GM18498 (cell line): ENCODE results near the gene SLC10A7.
"Not testable (repeated sequence)": the region's sequence is repeated elsewhere in the genome, so short reads cannot be mapped to it uniquely, and the experiment has no call there.

Source experiments
- ATAC-seq: cut with Tn5 transposase; IDR thresholded peaks from one replicate; pipeline ENCODE4 v1.9.1; 2021; ENCODE audit warnings: mild to moderate bottlenecking, moderate library complexity; ENCODE audit not compliant: unreplicated experiment

SLC10A7 gene

GRCh38 chr4:146368209-146368608 is 153.5 kb downstream of the SLC10A7 start:
- no peak for ATAC-seq

GRCh38 chr4:146367347-146367746 is 154.4 kb downstream of the SLC10A7 start:
- ATAC-seq: no peak

- ATAC-seq: no peak
Observed at GRCh38 chr4:146359771-146360170, 162.0 kb downstream of the SLC10A7 start.

- ATAC-seq: not testable (repeated sequence)
Observed at GRCh38 chr4:146350114-146350513, 171.6 kb downstream of the SLC10A7 start.

- no peak for ATAC-seq
Observed at GRCh38 chr4:146349306-146349705, 172.4 kb downstream of the SLC10A7 start.

GRCh38 chr4:146347822-146348221 is 173.9 kb downstream of the SLC10A7 start:
- ATAC-seq: no peak

GRCh38 chr4:146346276-146346675 is 175.5 kb downstream of the SLC10A7 start:
- peak; percentile 44 for ATAC-seq

GRCh38 chr4:146343776-146344175 is 178.0 kb downstream of the SLC10A7 start:
- ATAC-seq: no peak

GRCh38 chr4:146343199-146343598 is 178.5 kb downstream of the SLC10A7 start:
- peak; percentile 81 for ATAC-seq

- ATAC-seq: no peak
Observed at GRCh38 chr4:146342600-146343192, 179.0 kb downstream of the SLC10A7 start.

- ATAC-seq: no peak
Observed at GRCh38 chr4:146340798-146341197, 180.9 kb downstream of the SLC10A7 start.

- no peak for ATAC-seq
Observed at GRCh38 chr4:146338512-146338911, 183.2 kb downstream of the SLC10A7 start.

GRCh38 chr4:146336410-146336807 is 185.3 kb downstream of the SLC10A7 start:
- no peak for ATAC-seq

GRCh38 chr4:146335763-146336409 is 185.9 kb downstream of the SLC10A7 start:
- no peak for ATAC-seq

- ATAC-seq: no peak
Observed at GRCh38 chr4:146334862-146335449, 186.8 kb downstream of the SLC10A7 start.

GRCh38 chr4:146333895-146334262 is 187.9 kb downstream of the SLC10A7 start:
- no peak for ATAC-seq

GRCh38 chr4:146333187-146333894 is 188.4 kb downstream of the SLC10A7 start:
- ATAC-seq: peak; percentile 92

- no peak for ATAC-seq
Observed at GRCh38 chr4:146330392-146330791, 191.3 kb downstream of the SLC10A7 start.

- ATAC-seq: no peak
Observed at GRCh38 chr4:146329050-146329716, 192.6 kb downstream of the SLC10A7 start.

- ATAC-seq: no peak
Observed at GRCh38 chr4:146327859-146328650, 193.7 kb downstream of the SLC10A7 start.
